Kidney glomerular epithelial cell (primary cell): ENCODE measurements around the gene AKR1B15.
"Not testable (repeated sequence)": the region's sequence is repeated elsewhere in the genome, so short reads cannot be mapped to it uniquely, and the experiment has no call there.

Source experiments
- DNase-seq: peaks from one replicate; lab custom pipeline; 2025; lab: John Stamatoyannopoulos, UW

Gene AKR1B15

GRCh38 chr7:134532954-134533218, 16.0 kb upstream of the AKR1B15 start:
- DNase-seq, result no peak

DNA sequence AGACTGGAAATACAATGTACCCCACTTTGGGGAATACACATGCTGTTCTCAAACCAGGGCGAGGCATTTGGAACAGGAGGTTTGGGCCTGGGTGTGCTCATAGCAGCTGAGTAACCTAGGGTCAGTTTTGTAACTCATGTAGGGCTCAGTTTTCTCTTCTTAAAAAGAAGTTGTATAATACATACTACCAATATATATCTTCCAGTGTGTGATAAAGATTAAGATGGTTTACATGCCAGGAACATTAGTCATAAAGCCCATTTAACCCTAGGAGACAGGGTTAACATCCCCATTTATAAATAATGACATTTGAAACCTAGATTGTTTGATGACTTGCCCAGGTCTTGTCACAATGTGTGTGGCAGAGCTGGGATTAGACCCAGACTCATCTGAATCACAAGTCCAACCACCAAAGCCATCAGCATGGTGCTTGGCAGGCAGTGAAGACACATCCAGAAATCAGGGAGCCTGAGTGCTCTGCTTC, 15.6 kb upstream of the AKR1B15 start:
- no peak for DNase-seq

GRCh38 chr7:134534633-134535032, 14.3 kb upstream of the AKR1B15 start:
- no peak for DNase-seq

- no peak for DNase-seq
Measured at GRCh38 chr7:134535272-134535918, 13.5 kb upstream of the AKR1B15 start.

DNA sequence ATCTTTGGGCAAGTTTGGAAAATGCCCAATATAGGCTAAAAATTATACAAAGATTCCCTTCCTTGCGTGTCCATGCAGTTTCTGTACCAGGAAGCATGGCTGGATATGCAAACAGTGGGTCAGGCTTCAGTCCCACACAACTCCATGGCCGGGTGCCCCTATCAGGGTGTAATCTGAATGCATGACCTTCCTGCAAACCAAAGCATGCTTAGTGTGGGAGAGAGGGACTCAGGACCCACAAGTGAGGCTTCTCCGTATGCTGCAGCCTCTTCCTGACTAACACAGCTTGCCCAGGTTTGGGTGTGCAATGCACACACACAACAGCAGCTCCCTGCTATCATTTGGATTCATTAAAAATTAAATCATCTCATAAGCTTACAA, 13.0 kb upstream of the AKR1B15 start:
- no peak for DNase-seq

DNA sequence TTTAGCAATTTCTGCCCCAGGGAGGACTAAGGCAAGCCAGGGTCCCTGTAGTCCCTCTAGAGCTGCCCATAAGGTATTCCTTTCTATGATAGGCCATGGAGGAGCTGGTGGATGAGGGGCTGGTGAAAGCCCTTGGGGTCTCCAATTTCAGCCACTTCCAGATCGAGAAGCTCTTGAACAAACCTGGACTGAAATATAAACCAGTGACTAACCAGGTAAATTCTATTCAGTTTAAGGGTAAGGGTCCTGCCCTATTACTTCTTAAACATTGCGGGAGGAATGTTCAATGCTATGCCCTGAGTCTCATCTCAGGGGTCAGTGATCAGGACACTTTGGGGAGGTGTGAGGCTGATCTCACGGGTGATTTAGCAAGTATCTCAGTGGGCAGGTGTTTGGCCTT, 12.4 kb upstream of the AKR1B15 start:
- DNase-seq, result not testable (repeated sequence)

DNA sequence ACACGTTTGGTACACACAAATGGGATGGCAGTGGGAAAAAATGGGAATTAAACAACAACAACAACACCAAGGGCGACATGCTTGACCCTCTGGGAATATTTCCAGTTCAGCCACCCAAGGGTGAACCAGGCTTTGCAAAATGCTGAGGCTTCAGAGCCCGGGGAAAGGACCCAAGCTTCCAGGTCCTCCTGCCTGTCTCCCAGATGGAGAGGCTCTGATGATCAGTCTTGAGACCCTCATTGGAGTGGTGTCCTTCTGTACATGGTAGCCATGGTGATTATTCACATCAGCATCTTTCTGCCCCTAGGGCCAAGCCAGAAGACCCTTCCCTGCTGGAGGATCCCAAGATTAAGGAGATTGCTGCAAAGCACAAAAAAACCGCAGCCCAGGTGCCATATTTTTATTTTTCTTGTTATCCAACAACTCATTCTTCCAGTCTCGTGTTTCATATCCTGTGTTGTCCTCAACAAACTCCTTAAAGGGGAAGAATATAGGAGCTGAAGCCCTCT, 11.6 kb upstream of the AKR1B15 start:
- DNase-seq, result not testable (repeated sequence)

DNA sequence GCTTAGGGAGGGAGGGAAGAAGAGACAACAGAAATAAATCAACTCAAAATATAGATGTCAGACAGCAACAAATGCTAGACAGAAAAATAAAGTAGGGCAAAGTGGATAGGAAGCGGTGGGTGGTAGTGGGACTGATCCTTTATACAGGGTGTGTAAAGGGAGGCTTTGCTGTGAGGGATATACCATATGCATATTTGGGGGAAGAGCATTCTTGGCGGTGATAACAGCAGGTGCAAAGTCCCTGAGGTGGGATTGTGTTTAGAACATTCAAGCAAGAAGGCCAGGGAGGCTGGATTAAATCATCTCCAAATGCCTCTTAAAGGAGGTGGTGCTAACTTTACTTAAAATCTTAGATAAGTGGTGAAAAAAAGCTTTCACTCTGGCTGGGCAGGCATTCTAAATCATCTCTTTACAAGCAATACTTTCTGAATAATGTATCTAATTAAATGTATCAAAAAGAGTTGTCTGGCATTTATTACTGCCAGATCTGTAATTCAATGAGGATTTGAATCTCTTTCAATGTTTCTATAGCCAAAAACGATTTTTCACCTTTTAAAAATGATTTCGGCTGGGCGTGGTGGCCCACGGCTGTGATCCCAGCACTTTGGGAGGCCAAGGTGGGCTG, 9.4 kb upstream of the AKR1B15 start:
- DNase-seq, result no peak

- DNase-seq, result not testable (repeated sequence)
Measured at GRCh38 chr7:134541501-134542194, 7.3 kb upstream of the AKR1B15 start.

GRCh38 chr7:134542195-134542771, 6.6 kb upstream of the AKR1B15 start:
- DNase-seq, result no peak

- no peak for DNase-seq
Measured at GRCh38 chr7:134545380-134545779, 3.5 kb upstream of the AKR1B15 start.

DNA sequence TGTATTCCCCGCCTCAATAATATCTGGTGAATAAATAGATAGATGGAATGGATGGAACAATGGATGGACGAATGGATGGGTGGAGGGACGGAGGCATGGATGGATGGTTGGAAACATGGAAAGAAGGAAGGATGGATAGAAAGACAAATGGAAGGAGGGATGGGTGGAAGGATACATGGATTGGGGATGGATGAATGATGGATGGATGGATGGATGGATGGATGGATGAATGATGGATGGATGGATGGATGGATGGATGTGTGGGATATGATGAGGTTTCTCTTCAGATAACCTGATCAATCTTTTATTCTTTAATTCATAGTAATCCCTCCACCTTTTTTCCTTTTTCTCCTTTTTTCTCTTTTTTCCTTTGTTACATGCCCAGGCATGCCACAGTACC, 3.0 kb upstream of the AKR1B15 start:
- no peak for DNase-seq

- DNase-seq, result no peak
Measured at GRCh38 chr7:134546955-134547354, 2.0 kb upstream of the AKR1B15 start.

- peak; percentile 66 for DNase-seq
Measured at GRCh38 chr7:134547397-134548054, 1.4 kb upstream of the AKR1B15 start.

DNA sequence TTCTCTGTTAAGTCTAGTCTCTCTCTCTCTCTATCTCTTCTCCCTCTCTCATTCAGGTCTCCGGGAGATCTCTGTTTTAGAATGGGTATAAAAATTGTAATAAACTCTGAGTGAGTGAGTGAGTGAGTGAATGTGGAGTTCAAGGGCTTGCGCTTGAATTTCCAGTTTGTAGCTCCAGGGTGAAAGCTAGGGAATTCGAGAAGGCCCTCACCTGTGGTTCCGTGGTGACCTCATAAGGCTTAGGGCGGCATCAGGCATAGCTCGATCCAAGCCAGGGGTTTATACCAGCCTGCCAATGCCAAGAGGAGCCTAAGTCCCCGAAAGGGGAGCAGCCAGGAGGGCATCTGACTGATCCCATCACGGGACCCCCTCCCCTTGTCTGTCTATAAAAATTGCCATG, 456 bp downstream of the AKR1B15 start:
- no peak for DNase-seq

- no peak for DNase-seq
Measured at GRCh38 chr7:134552105-134552504, 3.2 kb downstream of the AKR1B15 start.

- DNase-seq, result peak; percentile 4
Measured at GRCh38 chr7:134553976-134554375, 5.1 kb downstream of the AKR1B15 start.

- DNase-seq, result no peak
Measured at GRCh38 chr7:134554417-134554966, 5.6 kb downstream of the AKR1B15 start.

- no peak for DNase-seq
Measured at GRCh38 chr7:134557391-134557790, 8.5 kb downstream of the AKR1B15 start.

DNA sequence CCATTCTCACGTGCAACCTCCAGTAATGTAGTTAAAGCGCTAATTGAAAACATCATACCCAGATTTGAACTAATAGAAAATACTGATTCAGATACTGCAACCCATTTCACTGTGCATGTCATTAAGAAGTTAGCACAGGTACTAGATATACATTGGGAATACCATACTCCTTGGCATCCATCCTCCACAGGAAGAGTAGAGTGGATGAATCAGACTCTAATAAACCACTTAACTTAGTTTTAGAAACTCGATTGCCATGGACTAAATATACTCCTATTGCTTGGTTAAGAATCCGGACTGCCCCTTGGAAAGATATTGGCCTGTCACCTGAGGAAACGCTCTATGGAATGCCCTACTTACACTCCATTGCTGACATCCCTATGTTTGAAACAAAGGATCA, 9.5 kb downstream of the AKR1B15 start:
- DNase-seq, result no peak

GRCh38 chr7:134561616-134562015, 12.7 kb downstream of the AKR1B15 start:
- DNase-seq, result not testable (repeated sequence)

- peak; percentile 46 for DNase-seq
Measured at GRCh38 chr7:134562136-134562535, 13.2 kb downstream of the AKR1B15 start.
